GM12872 (cell line): ENCODE measurements around the gene TBCK.

ENCODE experiments used
- TF ChIP-seq, protein P1 (sequence below): IDR thresholded peaks from 3 replicates; pipeline ENCODE4 v1.5.1; 2011; ENCODE audit warnings: low read depth, mild to moderate bottlenecking, low read length, moderate library complexity; ENCODE audit not compliant: insufficient read depth

TBCK gene

GRCh38 chr4:106096454-106096853, 219.6 kb downstream of the TBCK start:
- TF ChIP-seq, protein P1, sequence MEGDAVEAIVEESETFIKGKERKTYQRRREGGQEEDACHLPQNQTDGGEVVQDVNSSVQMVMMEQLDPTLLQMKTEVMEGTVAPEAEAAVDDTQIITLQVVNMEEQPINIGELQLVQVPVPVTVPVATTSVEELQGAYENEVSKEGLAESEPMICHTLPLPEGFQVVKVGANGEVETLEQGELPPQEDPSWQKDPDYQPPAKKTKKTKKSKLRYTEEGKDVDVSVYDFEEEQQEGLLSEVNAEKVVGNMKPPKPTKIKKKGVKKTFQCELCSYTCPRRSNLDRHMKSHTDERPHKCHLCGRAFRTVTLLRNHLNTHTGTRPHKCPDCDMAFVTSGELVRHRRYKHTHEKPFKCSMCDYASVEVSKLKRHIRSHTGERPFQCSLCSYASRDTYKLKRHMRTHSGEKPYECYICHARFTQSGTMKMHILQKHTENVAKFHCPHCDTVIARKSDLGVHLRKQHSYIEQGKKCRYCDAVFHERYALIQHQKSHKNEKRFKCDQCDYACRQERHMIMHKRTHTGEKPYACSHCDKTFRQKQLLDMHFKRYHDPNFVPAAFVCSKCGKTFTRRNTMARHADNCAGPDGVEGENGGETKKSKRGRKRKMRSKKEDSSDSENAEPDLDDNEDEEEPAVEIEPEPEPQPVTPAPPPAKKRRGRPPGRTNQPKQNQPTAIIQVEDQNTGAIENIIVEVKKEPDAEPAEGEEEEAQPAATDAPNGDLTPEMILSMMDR, result no peak

DNA sequence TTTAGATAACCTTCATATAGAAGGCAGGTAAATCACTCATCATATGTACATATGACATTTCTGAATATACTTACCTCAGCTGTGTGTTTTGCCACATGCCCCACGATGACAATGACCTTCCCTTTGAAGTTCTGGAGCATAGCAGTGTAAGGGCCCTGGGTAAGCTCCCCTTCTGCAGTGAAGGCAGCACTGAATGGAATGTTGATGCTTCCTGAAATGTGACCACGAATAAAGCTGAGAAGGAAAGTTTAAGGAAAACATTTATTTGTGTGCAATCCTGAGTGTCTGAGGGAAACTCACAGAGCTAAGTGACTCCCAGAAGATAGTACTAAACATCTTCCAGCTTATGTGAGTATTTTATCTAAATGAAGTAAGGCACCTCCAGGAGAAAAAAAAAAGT, 220.6 kb downstream of the TBCK start:
- TF ChIP-seq, protein P1, result no peak

DNA sequence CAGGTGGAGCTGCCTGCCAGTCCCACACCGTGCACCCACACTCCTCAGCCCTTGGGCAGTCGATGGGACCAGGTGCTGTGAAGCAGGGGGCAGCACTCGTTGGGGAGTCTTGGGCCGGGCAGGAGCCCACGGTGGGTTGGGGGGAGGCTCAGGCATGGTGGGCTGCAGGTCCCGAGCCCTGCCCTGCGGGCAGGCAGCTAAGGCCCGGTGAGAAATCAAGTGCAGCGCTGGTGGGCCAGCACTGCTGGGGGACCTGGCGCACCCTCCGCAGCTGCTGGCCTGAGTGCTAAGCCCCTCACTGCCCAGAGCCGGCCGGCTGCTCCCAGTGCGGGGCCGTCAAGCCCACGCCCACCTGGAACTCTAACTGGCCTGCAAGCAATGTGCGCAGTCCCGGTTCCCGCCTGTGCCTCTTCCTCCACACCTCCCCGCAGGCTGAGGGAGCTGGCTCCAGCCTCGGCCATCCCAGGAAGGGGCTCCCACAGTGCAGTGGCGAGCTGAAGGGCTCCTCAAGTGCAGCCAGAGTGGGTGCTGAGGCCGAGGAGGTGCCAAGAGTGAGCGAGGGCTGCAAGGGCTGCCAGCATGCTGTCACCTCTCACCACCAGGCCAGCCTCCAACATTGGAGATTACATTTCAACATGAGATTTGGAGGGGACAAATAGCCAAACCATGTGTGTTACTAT, 223.5 kb downstream of the TBCK start:
- TF ChIP-seq, protein P1, result no peak

DNA sequence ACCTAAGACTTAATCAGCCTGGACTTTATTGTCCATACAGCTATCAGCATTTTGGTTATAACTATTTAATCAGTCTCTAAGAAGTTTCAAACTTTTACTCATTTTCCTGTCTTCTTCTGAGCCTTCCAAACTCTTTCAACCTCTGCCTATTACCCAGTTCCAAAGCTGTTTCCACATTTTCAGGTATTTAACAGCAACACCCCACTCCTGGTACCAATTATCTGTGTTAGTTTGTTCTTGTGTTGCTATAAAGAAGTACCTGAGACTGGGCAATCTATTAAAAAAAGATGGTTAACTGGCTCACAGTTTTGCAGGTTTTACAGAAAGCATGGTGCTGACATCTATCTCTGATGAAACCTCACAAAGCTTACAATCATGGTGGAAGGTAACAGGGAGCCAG, 225.2 kb downstream of the TBCK start:
- TF ChIP-seq, protein P1, result no peak

DNA sequence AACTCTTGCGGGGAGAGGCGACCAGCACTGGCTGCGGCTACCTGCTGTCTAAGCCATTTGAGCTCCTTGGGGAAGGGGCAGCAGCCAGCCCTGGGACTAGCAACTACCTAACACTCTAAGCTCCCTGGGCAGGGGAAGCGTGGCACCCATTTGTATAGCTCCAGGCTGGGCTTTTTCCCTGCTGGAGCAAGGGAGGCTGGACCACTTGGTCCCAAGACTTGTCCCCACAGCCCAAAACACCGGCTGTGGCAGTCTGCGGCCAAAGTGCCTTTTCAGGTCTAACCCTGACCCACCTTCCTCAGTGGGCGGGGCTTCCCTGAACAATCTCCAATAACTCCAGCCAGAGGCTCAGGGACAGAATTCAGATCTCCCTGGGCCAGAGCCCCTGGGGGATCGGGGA, 232.9 kb downstream of the TBCK start:
- TF ChIP-seq, protein P1, result no peak

- TF ChIP-seq, protein P1, result no peak
Measured at GRCh38 chr4:106080376-106080775, 235.6 kb downstream of the TBCK start.

- TF ChIP-seq, protein P1, result no peak
Measured at GRCh38 chr4:106079616-106080015, 236.4 kb downstream of the TBCK start.
